Vagina (tissue), 2 donors: Measurements from ENCODE around the gene AIF1. TPM values are rescaled to one million over a fixed set of nuclear protein-coding genes. Genes with fewer than 3 reads are reported as not detected.
A peak's percentile ranks its signal among the peaks of the same experiment; 100 is the strongest.

Experiments used
- DNase-seq, 2 donors: peaks; one replicate each; pipeline ENCODE4 v3.0.0-alpha.2; 2017; ENCODE audit errors: extremely low spot score in 2 of 2
- H3K27ac ChIP-seq: fragments of 200-600 bp; sonication (generic); one replicate; pipeline ENCODE4 v1.5.1; 2019
- H3K27me3 ChIP-seq: fragments of 200-600 bp; sonication (generic); one replicate; pipeline ENCODE4 v1.5.1; 2019
- H3K36me3 ChIP-seq, 2 donors: fragments of 200-600 bp; sonication (generic); one replicate each; pipeline ENCODE4 v1.5.1; 2017 to 2019
- H3K4me1 ChIP-seq: fragments of 200-600 bp; sonication (generic); one replicate; pipeline ENCODE4 v1.5.1; 2019
- H3K4me3 ChIP-seq, 2 donors: fragments of 200-600 bp; sonication (generic); 1 replicate in 1 of 2; 2 replicates in 1 of 2; pipeline ENCODE4 v1.5.1; 2016 to 2019
- H3K9me3 ChIP-seq: fragments of 200-600 bp; sonication (generic); one replicate; pipeline ENCODE4 v1.5.1; 2019
- POLR2A ChIP-seq, 2 donors: fragments of 450-650 bp; IDR thresholded peaks; one replicate each; pipeline ENCODE4 v1.6.1; 2017; ENCODE audit warnings: antibody characterized with exemption in 2 of 2, mild to moderate bottlenecking in 2 of 2, moderate library complexity in 2 of 2
- POLR2AphosphoS5 ChIP-seq, 2 donors: sonication (generic); formaldehyde crosslinking; IDR thresholded peaks; one replicate each; pipeline ENCODE4 v1.9.0; 2017; ENCODE audit warnings: antibody characterized with exemption in 2 of 2, mild to moderate bottlenecking in 2 of 2, low read depth in 1 of 2; ENCODE audit not compliant: insufficient read depth in 1 of 2
- intact Hi-C: fragments of 100-400 bp; cut with DNase I; formaldehyde crosslinking; loops from one replicate; pipeline ENCODE4 v1.15.1; 2023
- total RNA-seq: library from RNA; depleted of rRNA; stranded (reverse); fragments of >200 nt; gene quantifications from one replicate; pipeline ENCODE4 v1.2.3, GENCODE V29; 2016
- TF ChIP-seq, protein P1 (sequence below), 3 experiments: fragments of 450-650 bp in 2 of 3; fragments of 200-600 bp in 1 of 3; sonication (generic) in 1 of 3; IDR thresholded peaks; one replicate each; pipeline ENCODE4 v1.5.1; 2017 to 2019; ENCODE audit warnings: antibody characterized with exemption in 3 of 3, mild to moderate bottlenecking in 2 of 3, moderate library complexity in 2 of 3

The AIF1 gene
- total RNA-seq, 1 donor from 2014 or later = 25.0 TPM

DNA sequence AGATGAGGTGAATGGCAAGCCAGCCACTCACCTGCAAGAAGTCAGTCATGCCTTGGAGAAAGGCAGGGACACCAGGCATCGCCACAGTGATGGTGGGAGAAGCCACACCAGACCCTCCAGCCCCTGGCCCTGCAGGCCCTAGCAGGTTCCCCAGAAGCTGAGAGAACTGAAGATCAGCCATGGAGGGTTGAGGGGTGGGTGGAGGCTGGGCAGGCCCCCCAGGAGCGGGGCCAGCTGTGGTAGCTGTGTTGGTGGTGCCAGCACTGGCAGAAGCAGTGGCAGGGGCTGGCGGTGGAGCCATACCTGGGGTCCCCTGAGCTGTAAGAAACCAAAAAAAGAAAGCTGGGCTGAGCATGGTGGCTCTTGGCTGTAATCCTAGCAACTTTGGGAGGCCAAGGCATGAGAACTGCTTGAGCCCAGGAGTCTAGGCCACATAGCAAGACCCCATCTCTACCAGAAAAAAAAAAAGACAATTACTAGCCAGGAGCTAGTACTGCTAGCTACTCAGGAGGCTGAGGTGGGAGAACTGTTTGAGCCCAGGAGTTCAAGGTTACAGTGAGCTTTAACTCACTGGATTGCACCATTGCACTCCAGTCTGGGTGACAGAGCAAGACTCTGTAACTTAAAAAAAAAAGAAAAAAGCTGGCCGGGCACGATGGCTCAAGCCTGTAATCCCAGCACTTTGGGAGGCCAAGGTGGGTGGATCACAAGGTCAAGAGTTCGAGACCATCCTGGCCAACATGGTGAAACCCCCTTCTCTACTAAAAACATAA lies 27.9 kb downstream of the AIF1 start:
- intact Hi-C loops = no loop called here
- Histone ChIP-seq H3K27ac (no peak overlapping the region), H3K9me3 (no peaks in the 10 kb centered on the region), H3K4me1 (no peaks in the 10 kb centered on the region), H3K36me3 (peaks cover 0 to 95% of the 10 kb centered on the region in 2 donors), H3K27me3 (no peaks in the 10 kb centered on the region), H3K4me3 (no peak overlapping the region)
- TF ChIP-seq, protein P1, sequence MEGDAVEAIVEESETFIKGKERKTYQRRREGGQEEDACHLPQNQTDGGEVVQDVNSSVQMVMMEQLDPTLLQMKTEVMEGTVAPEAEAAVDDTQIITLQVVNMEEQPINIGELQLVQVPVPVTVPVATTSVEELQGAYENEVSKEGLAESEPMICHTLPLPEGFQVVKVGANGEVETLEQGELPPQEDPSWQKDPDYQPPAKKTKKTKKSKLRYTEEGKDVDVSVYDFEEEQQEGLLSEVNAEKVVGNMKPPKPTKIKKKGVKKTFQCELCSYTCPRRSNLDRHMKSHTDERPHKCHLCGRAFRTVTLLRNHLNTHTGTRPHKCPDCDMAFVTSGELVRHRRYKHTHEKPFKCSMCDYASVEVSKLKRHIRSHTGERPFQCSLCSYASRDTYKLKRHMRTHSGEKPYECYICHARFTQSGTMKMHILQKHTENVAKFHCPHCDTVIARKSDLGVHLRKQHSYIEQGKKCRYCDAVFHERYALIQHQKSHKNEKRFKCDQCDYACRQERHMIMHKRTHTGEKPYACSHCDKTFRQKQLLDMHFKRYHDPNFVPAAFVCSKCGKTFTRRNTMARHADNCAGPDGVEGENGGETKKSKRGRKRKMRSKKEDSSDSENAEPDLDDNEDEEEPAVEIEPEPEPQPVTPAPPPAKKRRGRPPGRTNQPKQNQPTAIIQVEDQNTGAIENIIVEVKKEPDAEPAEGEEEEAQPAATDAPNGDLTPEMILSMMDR (IDR thresholded peaks at IDR 0.05) = no peak
- no peak for TF ChIP-seq POLR2A (IDR thresholded peaks at IDR 0.05)
- TF ChIP-seq POLR2AphosphoS5 (IDR thresholded peaks at IDR 0.05; ENCODE audit: insufficient read depth in 1 of 2, low read depth in 1 of 2) = no peak
- DNase-seq = no peak

DNA sequence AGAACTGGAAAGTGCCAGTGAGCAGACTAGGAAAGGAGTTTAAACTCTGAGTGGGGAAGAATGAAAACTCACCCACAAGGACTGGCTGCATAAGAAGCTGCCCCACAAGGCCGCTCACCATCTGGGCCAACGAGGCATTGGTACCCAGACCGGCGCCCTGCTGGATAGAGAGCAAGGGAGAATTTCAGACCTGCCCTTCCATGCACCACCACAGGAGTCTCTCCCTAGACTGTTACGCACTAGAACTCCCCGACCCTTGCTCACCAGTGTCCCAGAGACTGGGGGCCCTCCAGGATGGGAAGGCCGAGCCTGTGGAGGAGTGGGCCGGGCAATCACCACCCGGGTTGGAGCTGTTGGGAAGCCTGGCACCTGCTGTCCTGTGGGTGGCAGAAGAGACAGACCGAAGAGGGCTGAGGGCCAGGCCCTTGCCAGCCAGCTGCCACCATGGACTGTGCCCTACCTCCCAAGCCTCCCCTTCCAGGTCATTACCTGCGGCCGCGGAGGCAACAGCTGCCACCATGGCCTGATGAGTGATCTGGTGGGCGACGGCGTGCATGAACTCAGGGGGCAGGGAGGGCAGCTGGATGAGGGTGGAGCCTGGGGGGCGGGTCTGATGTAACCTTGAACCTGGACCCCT lies 28.9 kb downstream of the AIF1 start:
- TF ChIP-seq POLR2A (IDR thresholded peaks at IDR 0.05) (no peak), POLR2AphosphoS5 (IDR thresholded peaks at IDR 0.05; ENCODE audit: insufficient read depth in 1 of 2, low read depth in 1 of 2) (no peak)
- TF ChIP-seq, protein P1 (IDR thresholded peaks at IDR 0.05) = no peak
- Histone ChIP-seq H3K4me3 (no peak overlapping the region), H3K4me1 (no peaks in the 10 kb centered on the region), H3K36me3 (peaks cover 0 to 98% of the 10 kb centered on the region in 2 donors), H3K9me3 (no peaks in the 10 kb centered on the region), H3K27me3 (no peaks in the 10 kb centered on the region), H3K27ac (no peak overlapping the region)
- DNase-seq = no peak
- intact Hi-C loops = no loop called here

DNA sequence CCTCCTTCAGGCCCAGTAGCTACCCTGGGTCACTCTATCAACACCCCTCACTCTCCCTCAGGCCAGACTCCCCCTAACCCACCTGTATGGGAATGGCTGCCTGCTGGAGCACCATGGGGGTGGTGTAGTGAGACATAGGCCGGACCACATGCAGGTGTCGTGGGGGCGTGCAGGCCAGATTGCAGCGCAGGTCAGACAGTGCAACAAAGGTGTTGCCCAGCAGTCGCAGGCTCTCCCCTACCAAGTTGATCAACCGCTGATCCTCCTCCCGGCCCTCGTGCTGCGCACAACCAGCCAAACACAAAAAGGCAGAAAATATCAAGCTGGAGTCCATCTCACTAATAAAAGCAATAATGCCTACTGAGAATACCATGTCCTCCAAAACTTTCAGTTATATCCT lies 30.3 kb downstream of the AIF1 start:
- TF ChIP-seq POLR2AphosphoS5 (IDR thresholded peaks at IDR 0.05; ENCODE audit: insufficient read depth in 1 of 2, low read depth in 1 of 2) = no peak
- TF ChIP-seq, protein P1 (IDR thresholded peaks at IDR 0.05) = no peak
- TF ChIP-seq POLR2A (IDR thresholded peaks at IDR 0.05) = no peak
- no peaks in the 10 kb centered on the region for H3K27me3 ChIP-seq
- no peak for DNase-seq
- no peak overlapping the region for H3K27ac ChIP-seq
- H3K9me3 ChIP-seq = no peaks in the 10 kb centered on the region
- H3K36me3 ChIP-seq = peaks cover 0 to 91% of the 10 kb centered on the region in 2 donors
- peaks cover 4% of the 10 kb centered on the region for H3K4me1 ChIP-seq
- intact Hi-C loops = no loop called here
- H3K4me3 ChIP-seq = no peak overlapping the region

DNA sequence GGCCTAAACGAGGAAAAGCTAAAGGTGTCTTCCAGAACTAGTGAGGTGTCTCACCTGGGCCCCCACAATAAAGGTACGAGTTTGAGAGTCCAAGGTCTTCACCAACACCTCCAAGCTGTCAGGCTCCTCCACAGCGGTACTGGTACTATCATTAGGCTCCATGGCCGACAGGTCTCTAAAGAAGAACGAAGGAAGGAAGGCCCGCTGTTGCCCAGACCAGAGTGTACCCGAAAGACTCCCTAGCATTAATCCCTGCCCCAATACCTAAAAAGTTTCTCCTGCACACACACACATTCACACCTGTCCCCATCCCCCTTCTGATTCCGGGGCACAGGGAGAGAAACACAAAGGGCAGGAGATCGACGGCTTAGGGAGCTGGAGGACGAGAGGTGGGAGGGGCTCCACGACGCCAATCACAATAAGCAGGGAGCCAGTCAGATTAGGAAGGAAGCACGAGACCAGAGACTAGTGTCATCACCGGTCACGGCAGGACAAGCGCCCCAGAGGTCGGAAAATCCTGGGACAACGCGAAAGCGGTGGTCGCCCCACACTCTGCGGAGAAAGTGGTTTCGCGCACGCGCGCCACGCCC lies 36.7 kb downstream of the AIF1 start:
- H3K27me3 ChIP-seq = no peaks in the 10 kb centered on the region
- H3K9me3 ChIP-seq = no peaks in the 10 kb centered on the region
- peak in 1 of 2 donors; percentile 96 for DNase-seq
- H3K27ac ChIP-seq = peak overlapping the region; percentile 95
- H3K36me3 ChIP-seq = peaks cover 0 to 29% of the 10 kb centered on the region in 2 donors
- peaks cover 27% of the 10 kb centered on the region for H3K4me1 ChIP-seq
- TF ChIP-seq, protein P1 (IDR thresholded peaks at IDR 0.05) = no peak
- TF ChIP-seq POLR2AphosphoS5 (IDR thresholded peaks at IDR 0.05; ENCODE audit: insufficient read depth in 1 of 2, low read depth in 1 of 2) = peak in 1 of 2 donors; percentile 9
- peak in 1 of 2 donors; percentile 20 for TF ChIP-seq POLR2A (IDR thresholded peaks at IDR 0.05)
- peak overlapping the region; percentile 72 to 86 for H3K4me3 ChIP-seq
- intact Hi-C loops = no loop called here
